Liver (tissue), 9 donors: ENCODE measurements around the gene ANKRD23. TPM values are rescaled to one million over a fixed set of nuclear protein-coding genes. Genes with fewer than 3 reads are reported as not detected.

Experiments used
- DNase-seq: peaks from one replicate; pipeline ENCODE4 v3.0.0-alpha.2; 2017; ENCODE audit warnings: low spot score
- H3K27ac ChIP-seq, 2 donors: one replicate each; pipeline ENCODE4 v1.7.0; 2013; ENCODE audit warnings: inconsistent platforms in 2 of 2, low read length in 2 of 2, control low read depth in 1 of 2, low read depth in 1 of 2, mild to moderate bottlenecking in 1 of 2
- H3K27me3 ChIP-seq, 4 donors: one replicate each; pipeline versions ENCODE4 v1.6.1 to v1.7.0; 2013; ENCODE audit warnings: low read length in 3 of 4, inconsistent platforms in 1 of 4, mild to moderate bottlenecking in 1 of 4, moderate library complexity in 1 of 4; ENCODE audit not compliant: control insufficient read depth in 4 of 4, insufficient read depth in 4 of 4
- H3K36me3 ChIP-seq, 4 donors: one replicate each; pipeline versions ENCODE4 v1.6.1 to v1.7.0; 2013; ENCODE audit warnings: low read length in 3 of 4, mild to moderate bottlenecking in 3 of 4, low read depth in 1 of 4, moderate library complexity in 1 of 4; ENCODE audit not compliant: control insufficient read depth in 4 of 4, insufficient read depth in 3 of 4
- H3K4me1 ChIP-seq, 4 donors: one replicate each; pipeline versions ENCODE4 v1.6.1 to v1.7.0; 2013; ENCODE audit warnings: low read length in 3 of 4, mild to moderate bottlenecking in 3 of 4, moderate library complexity in 1 of 4; ENCODE audit not compliant: control insufficient read depth in 4 of 4, insufficient read depth in 4 of 4
- H3K4me3 ChIP-seq, 3 donors: one replicate each; pipeline versions ENCODE4 v1.6.1 to v1.7.0; 2013; ENCODE audit warnings: low read length in 3 of 3, control low read depth in 1 of 3, low read depth in 1 of 3, mild to moderate bottlenecking in 1 of 3
- H3K9ac ChIP-seq, 2 donors: one replicate each; pipeline ENCODE4 v1.7.0; 2013; ENCODE audit warnings: low read length in 2 of 2, mild to moderate bottlenecking in 2 of 2, moderate library complexity in 2 of 2, control low read depth in 1 of 2, low read depth in 1 of 2
- H3K9me3 ChIP-seq, 4 donors: one replicate each; pipeline versions ENCODE4 v1.6.1 to v1.7.0; 2013; ENCODE audit warnings: low read length in 3 of 4; ENCODE audit not compliant: control insufficient read depth in 4 of 4
- EGR1 ChIP-seq, 2 donors: IDR thresholded peaks; 2 replicates each; pipeline ENCODE4 v1.6.1; 2016 to 2018; ENCODE audit warnings: antibody characterized with exemption in 2 of 2, low read depth in 2 of 2
- FOXA1 ChIP-seq: IDR thresholded peaks from 2 replicates; pipeline ENCODE4 v1.6.1; 2016; ENCODE audit warnings: antibody characterized with exemption
- FOXA2 ChIP-seq: IDR thresholded peaks from 2 replicates; pipeline ENCODE4 v1.6.1; 2016; ENCODE audit warnings: antibody characterized with exemption
- GABPA ChIP-seq, 2 donors: IDR thresholded peaks in 1 of 2; conservative IDR thresholded peaks in 1 of 2; 2 replicates each; pipeline ENCODE4 v1.6.1; 2016; ENCODE audit warnings: antibody characterized with exemption in 2 of 2, mild to moderate bottlenecking in 1 of 2, moderate library complexity in 1 of 2
- HNF4A ChIP-seq, 2 donors: conservative IDR thresholded peaks; 2 replicates each; pipeline ENCODE4 v1.6.1; 2016; ENCODE audit warnings: antibody characterized with exemption in 2 of 2, mild to moderate bottlenecking in 2 of 2
- HNF4G ChIP-seq: IDR thresholded peaks from 2 replicates; pipeline ENCODE4 v1.6.1; 2016; ENCODE audit warnings: antibody characterized with exemption
- JUND ChIP-seq, 2 donors: IDR thresholded peaks; 2 replicates each; pipeline ENCODE4 v1.6.1; 2016; ENCODE audit warnings: antibody characterized with exemption in 2 of 2
- NR2F2 ChIP-seq: IDR thresholded peaks from 2 replicates; pipeline ENCODE4 v1.6.1; 2016; ENCODE audit warnings: antibody characterized with exemption
- RAD21 ChIP-seq, 2 donors: IDR thresholded peaks; 2 replicates each; pipeline ENCODE4 v1.6.1; 2016; ENCODE audit warnings: antibody characterized with exemption in 2 of 2, mild to moderate bottlenecking in 2 of 2
- RXRA ChIP-seq, 2 donors: IDR thresholded peaks; 2 replicates each; pipeline ENCODE4 v1.6.1; 2017 to 2018; ENCODE audit warnings: antibody characterized with exemption in 2 of 2, mild to moderate bottlenecking in 1 of 2
- SP1 ChIP-seq: IDR thresholded peaks from 2 replicates; pipeline ENCODE4 v1.6.1; 2018; ENCODE audit warnings: antibody characterized with exemption, mild to moderate bottlenecking
- TAF1 ChIP-seq: conservative IDR thresholded peaks from 2 replicates; pipeline ENCODE4 v1.6.1; 2016; ENCODE audit warnings: antibody characterized with exemption, mild to moderate bottlenecking
- YY1 ChIP-seq: IDR thresholded peaks from 2 replicates; pipeline ENCODE4 v1.6.1; 2016; ENCODE audit warnings: antibody characterized with exemption, mild to moderate bottlenecking
- WGBS: extraction: QIAGEN DNeasy Blood & Tissue Kit; methylation state at CpG from one replicate; pipeline ENCODE4 v1.1.7; 2013; 5-methylcytosine and 5-hydroxymethylcytosine counted together
- polyA plus RNA-seq, 2 donors: library from polyadenylated mRNA; stranded (reverse) in 1 of 2; unstranded in 1 of 2; fragments of 200-250 nt in 1 of 2; fragments of >200 nt in 1 of 2; fragmentation: Nextera tagmentation in 1 of 2; extraction: Ambion mirVana in 1 of 2; gene quantifications; one replicate each; pipeline versions ENCODE4 v1.2.1 to v1.2.3, GENCODE V29; 2013 to 2015
- total RNA-seq, 2 donors: library from RNA; depleted of rRNA; stranded (reverse); fragments of >200 nt; gene quantifications; one replicate each; pipeline ENCODE4 v1.2.3, GENCODE V29; 2014
- TF ChIP-seq, protein P1 (sequence below): IDR thresholded peaks from 2 replicates; pipeline ENCODE4 v1.6.1; 2016; ENCODE audit warnings: antibody characterized with exemption
- TF ChIP-seq, protein P2 (sequence below): fragments of 150-350 bp; IDR thresholded peaks from 2 replicates; pipeline ENCODE4 v1.5.1; 2017; ENCODE audit warnings: improper control_type of control experiment, low read depth, low read length; ENCODE audit not compliant: missing input control
- TF ChIP-seq, protein P3 (sequence below): IDR thresholded peaks from 2 replicates; pipeline ENCODE4 v1.6.1; 2016; ENCODE audit warnings: antibody characterized with exemption, mild to moderate bottlenecking
- TF ChIP-seq, protein P4 (sequence below): IDR thresholded peaks from 2 replicates; pipeline ENCODE4 v1.6.1; 2016; ENCODE audit warnings: antibody characterized with exemption
- TF ChIP-seq, protein P5 (sequence below): IDR thresholded peaks from 2 replicates; pipeline ENCODE4 v1.6.1; 2016; ENCODE audit warnings: antibody characterized with exemption
- donor health status: healthy.
- donor health status: healthy.
- donor health status: healthy.
- donor health status: healthy.
- donor health status: healthy.

Gene ANKRD23
- total and polyA plus RNA-seq, 4 donors = 0.82 to 4.2 (median 1.9) TPM

DNA sequence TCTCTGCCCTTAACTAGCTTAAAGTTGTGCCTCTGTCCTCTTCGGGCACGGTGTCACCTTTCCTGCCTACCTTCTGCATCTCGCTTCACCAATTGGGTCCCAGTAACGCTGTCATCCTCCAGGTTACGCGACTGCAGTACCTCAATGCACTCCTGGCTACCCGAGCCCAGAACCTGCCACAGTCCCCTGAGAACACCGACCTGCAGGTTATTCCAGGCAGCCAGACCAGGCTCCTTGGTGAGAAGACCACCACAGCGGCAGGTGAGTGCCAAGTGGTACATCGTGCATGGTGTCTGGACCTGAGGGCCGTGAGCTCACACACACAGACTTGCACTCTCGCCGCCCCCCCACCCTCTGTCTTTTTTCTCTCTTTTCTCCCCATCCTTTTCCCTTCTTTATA, 14.9 kb downstream of the ANKRD23 start:
- Histone ChIP-seq H3K36me3 (peaks cover 17 to 43% (median 28%) of the 10 kb centered on the region in 4 donors), H3K4me1 (peaks cover 15 to 46% (median 42%) of the 10 kb centered on the region in 4 donors), H3K27ac (no peak overlapping the region), H3K9ac (no peak overlapping the region), H3K27me3 (no peaks in the 10 kb centered on the region), H3K9me3 (no peaks in the 10 kb centered on the region), H3K4me3 (no peak overlapping the region)
- TF ChIP-seq, protein P1, sequence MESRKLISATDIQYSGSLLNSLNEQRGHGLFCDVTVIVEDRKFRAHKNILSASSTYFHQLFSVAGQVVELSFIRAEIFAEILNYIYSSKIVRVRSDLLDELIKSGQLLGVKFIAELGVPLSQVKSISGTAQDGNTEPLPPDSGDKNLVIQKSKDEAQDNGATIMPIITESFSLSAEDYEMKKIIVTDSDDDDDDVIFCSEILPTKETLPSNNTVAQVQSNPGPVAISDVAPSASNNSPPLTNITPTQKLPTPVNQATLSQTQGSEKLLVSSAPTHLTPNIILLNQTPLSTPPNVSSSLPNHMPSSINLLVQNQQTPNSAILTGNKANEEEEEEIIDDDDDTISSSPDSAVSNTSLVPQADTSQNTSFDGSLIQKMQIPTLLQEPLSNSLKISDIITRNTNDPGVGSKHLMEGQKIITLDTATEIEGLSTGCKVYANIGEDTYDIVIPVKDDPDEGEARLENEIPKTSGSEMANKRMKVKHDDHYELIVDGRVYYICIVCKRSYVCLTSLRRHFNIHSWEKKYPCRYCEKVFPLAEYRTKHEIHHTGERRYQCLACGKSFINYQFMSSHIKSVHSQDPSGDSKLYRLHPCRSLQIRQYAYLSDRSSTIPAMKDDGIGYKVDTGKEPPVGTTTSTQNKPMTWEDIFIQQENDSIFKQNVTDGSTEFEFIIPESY = no peak
- TF ChIP-seq YY1 = no peak
- no peak for TF ChIP-seq FOXA1
- no peak for DNase-seq
- 98% methylated on average over 13 of the region's 13 CpGs for WGBS

DNA sequence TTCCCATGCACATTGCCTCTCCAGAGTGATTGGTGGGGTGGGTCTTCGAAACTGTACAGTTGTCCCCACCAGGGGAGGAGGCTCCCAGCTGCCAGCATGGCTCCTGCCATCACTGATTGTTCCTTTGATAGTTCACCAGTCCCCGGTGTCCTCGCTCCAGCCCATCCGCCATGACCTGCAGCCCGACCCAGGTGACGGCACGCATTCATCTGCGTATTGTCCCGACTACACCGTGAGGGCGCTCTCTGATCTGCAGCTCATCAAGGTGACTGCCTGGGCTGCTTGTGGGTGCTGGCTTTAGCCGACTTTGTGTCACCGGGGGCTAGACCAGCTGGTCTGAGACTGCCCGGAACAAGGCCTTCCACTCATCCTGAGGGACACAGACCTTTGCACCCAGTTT, 15.4 kb downstream of the ANKRD23 start:
- Histone ChIP-seq H3K9ac (no peak overlapping the region), H3K27me3 (no peaks in the 10 kb centered on the region), H3K36me3 (peaks cover 17 to 43% (median 29%) of the 10 kb centered on the region in 4 donors), H3K4me3 (no peak overlapping the region), H3K4me1 (peaks cover 15 to 46% (median 42%) of the 10 kb centered on the region in 4 donors), H3K9me3 (no peaks in the 10 kb centered on the region), H3K27ac (no peak overlapping the region)
- DNase-seq = no peak
- TF ChIP-seq GABPA (IDR thresholded peaks at IDR 0.05 in 1 of 2, conservative IDR thresholded peaks at IDR 0.05 in 1 of 2) (no peak), FOXA2 (no peak), SP1 (no peak), RAD21 (IDR thresholded peaks at IDR 0.05) (no peak), NR2F2 (no peak), HNF4A (conservative IDR thresholded peaks at IDR 0.05) (no peak), FOXA1 (no peak), RXRA (IDR thresholded peaks at IDR 0.05) (no peak), TAF1 (no peak), HNF4G (no peak), YY1 (no peak), EGR1 (IDR thresholded peaks at IDR 0.05; ENCODE audit: low read depth in 2 of 2) (no peak), JUND (IDR thresholded peaks at IDR 0.05) (no peak)
- TF ChIP-seq, protein P2, sequence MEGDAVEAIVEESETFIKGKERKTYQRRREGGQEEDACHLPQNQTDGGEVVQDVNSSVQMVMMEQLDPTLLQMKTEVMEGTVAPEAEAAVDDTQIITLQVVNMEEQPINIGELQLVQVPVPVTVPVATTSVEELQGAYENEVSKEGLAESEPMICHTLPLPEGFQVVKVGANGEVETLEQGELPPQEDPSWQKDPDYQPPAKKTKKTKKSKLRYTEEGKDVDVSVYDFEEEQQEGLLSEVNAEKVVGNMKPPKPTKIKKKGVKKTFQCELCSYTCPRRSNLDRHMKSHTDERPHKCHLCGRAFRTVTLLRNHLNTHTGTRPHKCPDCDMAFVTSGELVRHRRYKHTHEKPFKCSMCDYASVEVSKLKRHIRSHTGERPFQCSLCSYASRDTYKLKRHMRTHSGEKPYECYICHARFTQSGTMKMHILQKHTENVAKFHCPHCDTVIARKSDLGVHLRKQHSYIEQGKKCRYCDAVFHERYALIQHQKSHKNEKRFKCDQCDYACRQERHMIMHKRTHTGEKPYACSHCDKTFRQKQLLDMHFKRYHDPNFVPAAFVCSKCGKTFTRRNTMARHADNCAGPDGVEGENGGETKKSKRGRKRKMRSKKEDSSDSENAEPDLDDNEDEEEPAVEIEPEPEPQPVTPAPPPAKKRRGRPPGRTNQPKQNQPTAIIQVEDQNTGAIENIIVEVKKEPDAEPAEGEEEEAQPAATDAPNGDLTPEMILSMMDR = no peak
- TF ChIP-seq, protein P1 = no peak
- TF ChIP-seq, protein P3, sequence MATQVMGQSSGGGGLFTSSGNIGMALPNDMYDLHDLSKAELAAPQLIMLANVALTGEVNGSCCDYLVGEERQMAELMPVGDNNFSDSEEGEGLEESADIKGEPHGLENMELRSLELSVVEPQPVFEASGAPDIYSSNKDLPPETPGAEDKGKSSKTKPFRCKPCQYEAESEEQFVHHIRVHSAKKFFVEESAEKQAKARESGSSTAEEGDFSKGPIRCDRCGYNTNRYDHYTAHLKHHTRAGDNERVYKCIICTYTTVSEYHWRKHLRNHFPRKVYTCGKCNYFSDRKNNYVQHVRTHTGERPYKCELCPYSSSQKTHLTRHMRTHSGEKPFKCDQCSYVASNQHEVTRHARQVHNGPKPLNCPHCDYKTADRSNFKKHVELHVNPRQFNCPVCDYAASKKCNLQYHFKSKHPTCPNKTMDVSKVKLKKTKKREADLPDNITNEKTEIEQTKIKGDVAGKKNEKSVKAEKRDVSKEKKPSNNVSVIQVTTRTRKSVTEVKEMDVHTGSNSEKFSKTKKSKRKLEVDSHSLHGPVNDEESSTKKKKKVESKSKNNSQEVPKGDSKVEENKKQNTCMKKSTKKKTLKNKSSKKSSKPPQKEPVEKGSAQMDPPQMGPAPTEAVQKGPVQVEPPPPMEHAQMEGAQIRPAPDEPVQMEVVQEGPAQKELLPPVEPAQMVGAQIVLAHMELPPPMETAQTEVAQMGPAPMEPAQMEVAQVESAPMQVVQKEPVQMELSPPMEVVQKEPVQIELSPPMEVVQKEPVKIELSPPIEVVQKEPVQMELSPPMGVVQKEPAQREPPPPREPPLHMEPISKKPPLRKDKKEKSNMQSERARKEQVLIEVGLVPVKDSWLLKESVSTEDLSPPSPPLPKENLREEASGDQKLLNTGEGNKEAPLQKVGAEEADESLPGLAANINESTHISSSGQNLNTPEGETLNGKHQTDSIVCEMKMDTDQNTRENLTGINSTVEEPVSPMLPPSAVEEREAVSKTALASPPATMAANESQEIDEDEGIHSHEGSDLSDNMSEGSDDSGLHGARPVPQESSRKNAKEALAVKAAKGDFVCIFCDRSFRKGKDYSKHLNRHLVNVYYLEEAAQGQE = no peak
- TF ChIP-seq, protein P4, sequence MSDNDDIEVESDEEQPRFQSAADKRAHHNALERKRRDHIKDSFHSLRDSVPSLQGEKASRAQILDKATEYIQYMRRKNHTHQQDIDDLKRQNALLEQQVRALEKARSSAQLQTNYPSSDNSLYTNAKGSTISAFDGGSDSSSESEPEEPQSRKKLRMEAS = no peak
- TF ChIP-seq, protein P5, sequence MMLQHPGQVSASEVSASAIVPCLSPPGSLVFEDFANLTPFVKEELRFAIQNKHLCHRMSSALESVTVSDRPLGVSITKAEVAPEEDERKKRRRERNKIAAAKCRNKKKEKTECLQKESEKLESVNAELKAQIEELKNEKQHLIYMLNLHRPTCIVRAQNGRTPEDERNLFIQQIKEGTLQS = no peak
- 97% methylated on average over 14 of the region's 14 CpGs for WGBS
